ENCODE results near the gene CALN1. TPM values are rescaled to one million over a fixed set of nuclear protein-coding genes. Genes with fewer than 3 reads are reported as not detected.

CALN1 gene
- total RNA-seq, 1 experiment from 2014 or later, result not detected

GRCh38 chr7:71804256-71804655, 607.9 kb downstream of the CALN1 start:
- DNase-seq (ENCODE audit: low read depth), result no peak

GRCh38 chr7:71801976-71802375, 610.2 kb downstream of the CALN1 start:
- no peak for DNase-seq (ENCODE audit: low read depth)

- no peak for DNase-seq (ENCODE audit: low read depth)
Observed at GRCh38 chr7:71800321-71800720, 611.8 kb downstream of the CALN1 start.

- DNase-seq (ENCODE audit: low read depth), result no peak
Observed at GRCh38 chr7:71795410-71795809, 616.7 kb downstream of the CALN1 start.

- DNase-seq (ENCODE audit: low read depth), result peak; percentile 29
Observed at GRCh38 chr7:71793251-71793650, 618.9 kb downstream of the CALN1 start.

- DNase-seq (ENCODE audit: low read depth), result no peak
Observed at GRCh38 chr7:71787513-71787912, 624.6 kb downstream of the CALN1 start.

GRCh38 chr7:71785216-71785615, 626.9 kb downstream of the CALN1 start:
- no peak for DNase-seq (ENCODE audit: low read depth)

GRCh38 chr7:71784781-71785180, 627.4 kb downstream of the CALN1 start:
- DNase-seq (ENCODE audit: low read depth), result no peak

- no peak for DNase-seq (ENCODE audit: low read depth)
Observed at GRCh38 chr7:71784180-71784579, 628.0 kb downstream of the CALN1 start.

- no peak for DNase-seq (ENCODE audit: low read depth)
Observed at GRCh38 chr7:71783779-71784178, 628.4 kb downstream of the CALN1 start.

- DNase-seq (ENCODE audit: low read depth), result no peak
Observed at GRCh38 chr7:71782051-71782450, 630.1 kb downstream of the CALN1 start.

- no peak for DNase-seq (ENCODE audit: low read depth)
Observed at GRCh38 chr7:71780282-71780681, 631.9 kb downstream of the CALN1 start.

GRCh38 chr7:71777278-71777677, 634.9 kb downstream of the CALN1 start:
- DNase-seq (ENCODE audit: low read depth), result no peak

GRCh38 chr7:71776726-71777125, 635.4 kb downstream of the CALN1 start:
- DNase-seq (ENCODE audit: low read depth), result no peak

- no peak for DNase-seq (ENCODE audit: low read depth)
Observed at GRCh38 chr7:71775648-71776047, 636.5 kb downstream of the CALN1 start.

GRCh38 chr7:71772779-71773178, 639.4 kb downstream of the CALN1 start:
- DNase-seq (ENCODE audit: low read depth), result no peak

- DNase-seq (ENCODE audit: low read depth), result no peak
Observed at GRCh38 chr7:71770269-71770907, 641.8 kb downstream of the CALN1 start.

- no peak for DNase-seq (ENCODE audit: low read depth)
Observed at GRCh38 chr7:71769326-71769725, 642.8 kb downstream of the CALN1 start.

GRCh38 chr7:71768450-71768849, 643.7 kb downstream of the CALN1 start:
- no peak for DNase-seq (ENCODE audit: low read depth)

GRCh38 chr7:71766016-71766415, 646.1 kb downstream of the CALN1 start:
- no peak for DNase-seq (ENCODE audit: low read depth)

GRCh38 chr7:71761336-71761735, 650.8 kb downstream of the CALN1 start:
- DNase-seq (ENCODE audit: low read depth), result no peak

GRCh38 chr7:71754828-71755227, 657.3 kb downstream of the CALN1 start:
- no peak for DNase-seq (ENCODE audit: low read depth)

- DNase-seq (ENCODE audit: low read depth), result no peak
Observed at GRCh38 chr7:71753956-71754664, 658.0 kb downstream of the CALN1 start.

- no peak for DNase-seq (ENCODE audit: low read depth)
Observed at GRCh38 chr7:71753236-71753635, 658.9 kb downstream of the CALN1 start.
